ENCODE measurements around the gene RNF213.
"Not testable (repeated sequence)": the region's sequence is repeated elsewhere in the genome, so short reads cannot be mapped to it uniquely, and the experiment has no call there.

Gene RNF213

GRCh38 chr17:80402102-80402501, 141.4 kb downstream of the RNF213 start:
- DNase-seq: not testable (repeated sequence)

- DNase-seq: no peak
These were observed 142.3 kb downstream of the RNF213 start for GRCh38 chr17:80402959-80403358.

DNA sequence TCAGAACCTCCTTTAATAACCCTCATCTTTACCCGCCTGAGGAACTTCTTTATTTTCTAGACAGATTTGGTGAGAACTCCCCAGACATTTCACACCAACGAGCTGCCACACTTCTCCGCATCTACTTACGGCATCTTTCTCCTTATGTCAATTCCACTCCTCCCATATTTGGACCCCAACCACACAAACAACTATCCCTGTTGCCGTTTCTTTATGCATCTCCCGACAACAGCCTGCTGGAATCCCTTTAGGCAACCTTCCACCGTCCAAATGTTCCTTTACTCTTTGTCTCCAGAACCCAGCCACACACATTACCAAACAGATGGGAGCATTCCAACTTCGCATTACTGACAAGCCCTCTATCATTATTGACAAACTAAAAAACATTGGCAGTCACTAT, 145.5 kb downstream of the RNF213 start:
- no peak for DNase-seq

DNA sequence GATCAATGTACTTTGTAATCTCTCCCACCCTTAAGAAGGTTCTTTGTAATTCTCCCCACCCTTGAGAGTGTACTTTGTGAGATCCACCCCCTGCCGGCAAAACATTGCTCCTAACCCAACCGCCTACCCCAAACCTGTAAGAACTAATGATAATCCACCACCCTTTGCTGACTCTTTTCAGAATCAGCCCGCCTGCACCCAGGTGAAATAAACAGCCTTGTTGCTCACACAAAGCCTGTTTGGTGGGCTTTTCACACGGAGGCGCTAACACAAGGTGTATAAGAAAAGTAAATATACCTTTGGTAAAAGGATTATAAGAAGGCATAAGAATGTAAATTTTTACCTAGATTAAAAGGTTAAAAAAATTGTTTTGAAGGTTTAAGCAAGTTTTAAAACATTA, 147.3 kb downstream of the RNF213 start:
- DNase-seq: not testable (repeated sequence)

- no peak for DNase-seq
These were observed 148.2 kb downstream of the RNF213 start for GRCh38 chr17:80408872-80409271.

GRCh38 chr17:80409626-80410025, 149.0 kb downstream of the RNF213 start:
- no peak for DNase-seq

- DNase-seq: not testable (repeated sequence)
These were observed 149.9 kb downstream of the RNF213 start for GRCh38 chr17:80410441-80411087.

GRCh38 chr17:80413771-80414507, 153.3 kb downstream of the RNF213 start:
- no peak for DNase-seq

- DNase-seq: no peak
These were observed 153.8 kb downstream of the RNF213 start for GRCh38 chr17:80414508-80414802.

DNA sequence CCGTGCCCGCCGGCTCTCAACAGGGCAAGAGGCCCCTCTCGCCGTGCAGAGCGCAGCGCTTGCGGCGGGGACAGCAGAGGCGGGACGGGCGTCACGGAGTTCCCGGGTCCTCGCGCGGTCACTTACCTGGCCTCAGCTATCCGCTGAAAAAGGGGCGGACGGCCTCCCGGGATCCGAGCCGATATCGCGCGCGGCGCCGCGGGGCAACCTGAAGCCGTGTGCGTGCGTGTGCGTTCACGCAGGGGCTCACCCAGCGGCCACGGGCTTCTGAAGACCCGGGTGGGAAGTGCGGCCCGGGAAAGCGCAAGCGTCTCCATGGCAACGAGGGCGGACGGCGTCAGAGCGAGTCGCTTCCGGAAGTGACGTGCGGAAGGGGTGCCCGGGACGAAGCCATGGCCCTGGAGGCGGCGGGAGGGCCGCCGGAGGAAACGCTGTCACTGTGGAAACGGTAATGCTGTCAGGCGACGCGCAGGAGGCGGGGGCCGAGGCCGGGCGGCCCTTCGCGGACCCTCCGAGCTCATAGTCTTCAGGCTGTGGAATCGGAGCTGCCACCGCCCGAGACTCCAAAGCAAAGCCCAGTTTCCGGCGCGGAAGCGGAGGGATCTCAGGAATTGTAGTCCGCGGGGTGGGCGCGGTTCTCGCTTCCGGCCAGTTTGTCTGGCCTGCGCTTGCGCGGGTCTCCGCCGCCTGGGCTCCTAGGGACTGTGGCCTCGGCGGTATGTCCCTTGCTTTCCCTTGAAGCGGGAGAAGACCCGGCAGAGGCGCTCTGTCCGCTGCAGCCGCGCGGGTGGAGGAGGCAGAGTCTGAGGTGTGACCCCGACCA, 154.4 kb downstream of the RNF213 start, which contains the start of gene ENDOV:
Gene ENDOV, plus strand, starts transcription at position 365 of the 823 bp plus-strand sequence. Its CDS starts 28 bp downstream, at position 393.
- peak; percentile 76 for DNase-seq

- DNase-seq: no peak
These were observed 155.0 kb downstream of the RNF213 start for GRCh38 chr17:80415626-80416137.

- DNase-seq: no peak
These were observed 155.7 kb downstream of the RNF213 start for GRCh38 chr17:80416260-80416939.

DNA sequence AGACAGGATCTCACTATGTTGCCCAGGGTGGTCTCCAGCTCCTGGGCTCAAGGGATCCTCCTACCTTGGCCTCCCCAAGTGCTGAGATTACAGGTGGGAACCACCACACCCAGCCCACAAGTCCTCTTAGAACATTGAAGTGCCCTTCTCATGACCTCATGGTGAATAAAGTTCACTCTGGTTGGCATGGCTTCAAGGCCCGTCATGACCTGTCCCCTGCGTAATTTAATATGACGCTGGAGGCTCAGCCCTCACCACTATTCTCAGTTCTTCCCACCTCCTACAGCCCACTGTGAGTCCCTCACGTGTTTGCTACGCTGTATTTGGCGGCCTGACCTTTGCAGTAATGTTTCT, 156.3 kb downstream of the RNF213 start:
- DNase-seq: no peak

- no peak for DNase-seq
These were observed 157.9 kb downstream of the RNF213 start for GRCh38 chr17:80418589-80418988.

- DNase-seq: no peak
These were observed 158.6 kb downstream of the RNF213 start for GRCh38 chr17:80419255-80419654.

- DNase-seq: no peak
These were observed 160.9 kb downstream of the RNF213 start for GRCh38 chr17:80421381-80422090.

DNA sequence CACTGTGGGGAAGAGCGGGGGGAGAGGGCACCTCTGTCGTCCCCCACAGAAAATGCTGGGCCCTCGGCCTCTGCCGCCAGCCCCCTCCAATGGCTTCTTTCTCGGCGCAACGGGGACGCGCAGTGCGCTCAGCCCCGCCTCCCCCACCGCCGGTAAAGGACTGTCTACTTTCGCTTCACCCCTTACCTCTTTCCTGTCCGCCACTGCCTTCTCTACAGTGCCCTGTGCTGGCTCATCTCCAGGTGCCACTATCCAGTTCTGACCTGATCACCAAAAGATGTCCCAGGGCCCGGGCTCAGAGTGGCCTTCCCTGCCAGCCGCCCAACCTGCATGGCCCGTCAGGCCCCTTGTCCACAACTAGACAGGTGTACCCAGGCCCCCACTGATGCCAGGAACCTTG, 161.6 kb downstream of the RNF213 start:
- DNase-seq: no peak

DNA sequence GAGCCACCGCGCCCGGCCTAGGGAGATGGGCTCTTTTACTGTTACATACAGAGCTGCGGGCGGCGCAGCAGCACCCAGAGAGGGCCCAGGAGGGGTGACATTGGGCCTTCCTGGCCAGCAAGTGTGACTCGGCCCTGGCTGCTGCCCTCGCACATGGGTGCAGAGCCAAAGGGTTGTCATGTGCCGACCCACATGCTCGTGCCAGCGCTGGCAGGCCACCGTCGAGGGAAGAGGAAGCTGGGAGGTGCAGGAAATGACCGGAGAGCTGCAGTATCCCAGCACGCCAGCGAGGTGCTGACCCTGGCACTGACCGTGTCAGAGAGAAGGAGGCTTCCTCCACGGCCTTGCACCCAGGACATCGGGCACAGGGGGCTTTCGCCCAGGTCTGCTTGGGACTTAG, 162.3 kb downstream of the RNF213 start:
- no peak for DNase-seq

DNA sequence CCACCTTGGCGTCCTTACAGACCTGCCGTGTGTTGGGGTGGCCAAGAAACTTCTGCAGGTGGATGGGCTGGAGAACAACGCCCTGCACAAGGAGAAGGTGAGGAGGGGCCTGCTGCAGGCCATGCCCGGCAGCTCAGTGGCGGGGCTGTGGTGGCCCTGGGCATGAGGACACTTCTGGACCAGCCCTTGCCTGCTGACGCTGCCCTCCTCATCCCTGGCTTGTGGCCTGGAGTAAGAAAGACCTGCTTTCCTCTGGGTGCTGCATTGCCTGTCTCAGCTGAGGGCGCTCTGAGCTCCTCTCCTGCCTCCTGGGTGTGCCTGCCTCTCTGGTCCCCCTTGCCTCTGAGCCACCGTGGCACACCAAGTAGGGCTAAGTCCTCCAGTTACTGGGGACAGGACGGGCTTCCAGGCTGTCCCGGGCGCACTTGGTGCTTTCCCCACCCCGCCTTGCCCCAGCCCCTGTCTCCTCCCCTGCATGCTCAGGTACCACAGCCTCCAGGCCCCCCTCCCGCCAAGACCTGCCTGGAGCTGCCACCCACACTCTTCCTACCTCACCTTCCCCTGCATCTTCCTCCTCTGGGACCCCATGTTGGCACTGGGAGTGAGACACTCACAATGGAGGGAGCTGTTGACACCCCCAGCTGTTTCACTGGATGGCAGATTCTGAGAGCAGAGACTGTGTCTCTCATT, 163.0 kb downstream of the RNF213 start:
- no peak for DNase-seq

GRCh38 chr17:80424261-80424660, 163.6 kb downstream of the RNF213 start:
- no peak for DNase-seq

- no peak for DNase-seq
These were observed 164.5 kb downstream of the RNF213 start for GRCh38 chr17:80424878-80425765.

Data from NCI-H748 treated with DMSO at 0.1 percent for 48 hours (cell line).